Adrenal gland (tissue), 12 donors: ENCODE results near the gene FGD6. TPM values are rescaled to one million over a fixed set of nuclear protein-coding genes. Genes with fewer than 3 reads are reported as not detected.
"Not testable (repeated sequence)": the region's sequence is repeated elsewhere in the genome, so short reads cannot be mapped to it uniquely, and the experiment has no call there.

Experiments used
- DNase-seq, 7 donors: peaks; one replicate each; pipeline ENCODE4 v3.0.0-alpha.2; 2019 to 2020
- H3K27ac ChIP-seq, 5 donors: fragments of 200-600 bp; sonication (generic) in 4 of 5; 1 replicate in 3 of 5; 2 replicates in 2 of 5; pipeline versions ENCODE4 v1.5.1 to v1.8.0; 2016 to 2020; ENCODE audit warnings: mild to moderate bottlenecking in 1 of 5
- H3K27me3 ChIP-seq: fragments of 200-600 bp; 2 replicates; pipeline ENCODE4 v1.8.0; 2021
- H3K36me3 ChIP-seq, 2 donors: fragments of 200-600 bp; replicated peaks in 1 of 2; 1 replicate in 1 of 2; 2 replicates in 1 of 2; pipeline versions ENCODE4 v1.5.1 to v1.8.0; 2018 to 2022
- H3K4me1 ChIP-seq, 2 donors: fragments of 200-600 bp; replicated peaks in 1 of 2; 1 replicate in 1 of 2; 2 replicates in 1 of 2; pipeline versions ENCODE4 v1.5.1 to v1.8.0; 2018 to 2021
- H3K4me3 ChIP-seq, 4 donors: fragments of 200-600 bp; sonication (generic) in 3 of 4; one replicate each; pipeline ENCODE4 v1.5.1; 2016 to 2018
- H3K9me3 ChIP-seq, 3 donors: fragments of 200-600 bp; sonication (generic) in 1 of 3; replicated peaks in 1 of 3; 1 replicate in 2 of 3; 2 replicates in 1 of 3; pipeline versions ENCODE4 v1.5.1 to v1.8.0; 2016 to 2021
- POLR2A ChIP-seq, 2 donors: fragments of 450-650 bp; IDR thresholded peaks; one replicate each; pipeline ENCODE4 v1.6.1; 2017; ENCODE audit warnings: antibody characterized with exemption in 2 of 2, mild to moderate bottlenecking in 2 of 2, moderate library complexity in 1 of 2
- WGBS, 4 donors: extraction: QIAGEN DNeasy Blood & Tissue Kit in 2 of 4; methylation state at CpG; one replicate each; pipeline versions ENCODE4 v1.1.5 to v1.1.7; 2013 to 2017; 5-methylcytosine and 5-hydroxymethylcytosine counted together
- intact Hi-C, 2 donors: fragments of 100-400 bp; cut with DNase I; formaldehyde crosslinking; loops; one replicate each; pipeline versions ENCODE4 v1.14.1 to v1.15.0; 2022 to 2023
- polyA plus RNA-seq, 3 donors: library from polyadenylated mRNA; stranded (reverse); fragments of 200-250 nt in 2 of 3; fragments of 350-450 nt in 1 of 3; fragmentation: Illumina TruSeq in 1 of 3; extraction: RNeasy Lipid Tissue Mini Kit (QIAGEN cat#74804) in 1 of 3; gene quantifications; one replicate each; pipeline ENCODE4 v1.2.3, GENCODE V29; 2013 to 2014
- total RNA-seq, 9 donors: library from RNA; depleted of rRNA in 4 of 9; stranded (reverse); fragments of >200 nt in 4 of 9; fragments of 120-200 nt in 1 of 9; fragmentation: NEBNext Ultra II Directional in 1 of 9; extraction: Animal tissue kit (Norgen Biotek cat#: 25700) in 1 of 9; gene quantifications; one replicate each; pipeline versions ENCODE4 v1.1.0 to v1.2.4, GENCODE V29; 2013 to 2023
- TF ChIP-seq, protein P1 (sequence below), 6 experiments: fragments of 450-650 bp in 4 of 6; fragments of 200-600 bp in 2 of 6; sonication (generic) in 1 of 6; IDR thresholded peaks; 1 replicate in 5 of 6; 2 replicates in 1 of 6; pipeline versions ENCODE4 v1.5.1 to v1.8.0; 2016 to 2021; ENCODE audit warnings: antibody characterized with exemption in 6 of 6, mild to moderate bottlenecking in 2 of 6, moderate library complexity in 1 of 6
- donor health status: healthy with polysubstance abuse.
- donor health status: Bipolar disorder and iron deficiency.
- donor health status: DM: yes; HTN: yes; CAD: no.
- donor health status: DM: no; HTN: no; CAD: no.
- donor health status: DM: no; HTN: no; CAD: no.
- donor health status: DM: yes; HTN: yes; CAD: no.

The FGD6 gene
- total and polyA plus RNA-seq, 12 donors: 2.3 to 33.9 (median 18.1) TPM

DNA sequence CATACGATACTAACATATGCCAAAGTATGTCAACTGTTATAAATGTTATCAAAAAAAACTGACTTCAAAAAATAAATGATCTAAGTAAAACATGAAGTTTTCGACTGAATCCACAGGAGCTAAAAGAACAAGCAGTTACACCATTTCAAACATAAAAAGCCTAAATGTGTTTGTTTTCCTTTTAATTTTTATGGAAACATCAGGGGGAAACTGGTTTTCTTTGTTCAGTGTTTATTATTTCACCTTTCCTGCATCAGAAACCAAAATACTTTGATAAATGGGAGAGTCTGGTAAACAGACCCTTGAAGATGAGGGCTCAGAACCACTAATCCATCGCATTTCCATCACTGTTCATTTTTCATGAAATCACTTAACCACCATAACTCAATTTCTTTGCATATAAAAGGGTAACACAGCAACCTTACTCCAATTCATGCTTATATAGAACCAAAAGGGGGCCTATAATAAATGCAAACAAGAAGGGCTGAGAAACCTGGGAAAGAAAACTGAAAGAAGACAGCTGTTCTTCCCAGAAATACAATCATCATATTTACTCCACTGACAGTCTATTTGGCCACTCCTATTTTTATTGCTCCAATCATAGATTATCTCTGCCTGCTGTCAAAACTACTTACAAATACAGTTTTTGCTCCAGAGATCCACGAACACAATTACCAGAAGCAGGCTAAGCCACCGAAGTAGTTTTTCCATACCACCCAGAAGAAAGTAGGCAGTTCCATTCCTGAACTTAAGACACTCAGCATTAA, 17.0 kb downstream of the FGD6 start:
- peak overlapping the region; percentile 11 to 68 (median 66) for H3K27ac ChIP-seq
- H3K27me3 ChIP-seq: no peaks in the 10 kb centered on the region
- WGBS, 4 donors: 37 to 52% (median 50%) methylated on average over 5 of the region's 5 CpGs
- intact Hi-C loops: no loop called here
- no peaks in the 10 kb centered on the region for H3K9me3 ChIP-seq
- peaks cover 43 to 50% of the 10 kb centered on the region in 2 donors for H3K4me1 ChIP-seq
- H3K36me3 ChIP-seq: no peaks in the 10 kb centered on the region
- TF ChIP-seq POLR2A (IDR thresholded peaks at IDR 0.05): peak in 1 of 2 donors; percentile 74
- TF ChIP-seq, protein P1, sequence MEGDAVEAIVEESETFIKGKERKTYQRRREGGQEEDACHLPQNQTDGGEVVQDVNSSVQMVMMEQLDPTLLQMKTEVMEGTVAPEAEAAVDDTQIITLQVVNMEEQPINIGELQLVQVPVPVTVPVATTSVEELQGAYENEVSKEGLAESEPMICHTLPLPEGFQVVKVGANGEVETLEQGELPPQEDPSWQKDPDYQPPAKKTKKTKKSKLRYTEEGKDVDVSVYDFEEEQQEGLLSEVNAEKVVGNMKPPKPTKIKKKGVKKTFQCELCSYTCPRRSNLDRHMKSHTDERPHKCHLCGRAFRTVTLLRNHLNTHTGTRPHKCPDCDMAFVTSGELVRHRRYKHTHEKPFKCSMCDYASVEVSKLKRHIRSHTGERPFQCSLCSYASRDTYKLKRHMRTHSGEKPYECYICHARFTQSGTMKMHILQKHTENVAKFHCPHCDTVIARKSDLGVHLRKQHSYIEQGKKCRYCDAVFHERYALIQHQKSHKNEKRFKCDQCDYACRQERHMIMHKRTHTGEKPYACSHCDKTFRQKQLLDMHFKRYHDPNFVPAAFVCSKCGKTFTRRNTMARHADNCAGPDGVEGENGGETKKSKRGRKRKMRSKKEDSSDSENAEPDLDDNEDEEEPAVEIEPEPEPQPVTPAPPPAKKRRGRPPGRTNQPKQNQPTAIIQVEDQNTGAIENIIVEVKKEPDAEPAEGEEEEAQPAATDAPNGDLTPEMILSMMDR (IDR thresholded peaks at IDR 0.05): no peak
- peak overlapping the region in 1 of 4 donors; percentile 40 for H3K4me3 ChIP-seq
- DNase-seq: peak in 1 of 7 donors; percentile 14

DNA sequence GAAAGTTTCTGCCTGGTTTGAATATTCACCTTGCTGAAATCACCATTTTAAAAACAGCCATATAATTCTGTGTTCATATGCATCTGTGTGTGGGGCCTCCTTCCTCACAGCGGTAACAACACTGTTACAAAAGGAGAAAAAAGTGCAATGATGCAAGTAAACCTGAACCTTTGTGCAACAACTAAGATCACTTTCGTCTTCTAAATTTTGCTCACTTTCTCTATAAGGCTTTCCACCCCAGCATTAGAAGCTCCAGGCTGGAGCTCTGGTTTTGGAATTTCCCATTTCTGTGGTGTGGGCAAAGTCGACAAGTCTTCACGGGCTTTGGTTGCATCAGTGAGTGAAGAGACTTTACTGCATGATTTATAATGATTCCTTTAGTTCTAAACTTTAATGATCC, 18.4 kb downstream of the FGD6 start:
- Histone ChIP-seq H3K4me1 (peaks cover 29 to 36% of the 10 kb centered on the region in 2 donors), H3K27me3 (no peaks in the 10 kb centered on the region), H3K36me3 (no peaks in the 10 kb centered on the region), H3K9me3 (no peaks in the 10 kb centered on the region), H3K27ac (no peak overlapping the region), H3K4me3 (no peak overlapping the region)
- intact Hi-C loops: no loop called here
- WGBS, 4 donors: 90 to 94% (median 92%) methylated on average over 4 of the region's 4 CpGs
- TF ChIP-seq POLR2A (IDR thresholded peaks at IDR 0.05): no peak
- TF ChIP-seq, protein P1 (IDR thresholded peaks at IDR 0.05): no peak
- no peak for DNase-seq

DNA sequence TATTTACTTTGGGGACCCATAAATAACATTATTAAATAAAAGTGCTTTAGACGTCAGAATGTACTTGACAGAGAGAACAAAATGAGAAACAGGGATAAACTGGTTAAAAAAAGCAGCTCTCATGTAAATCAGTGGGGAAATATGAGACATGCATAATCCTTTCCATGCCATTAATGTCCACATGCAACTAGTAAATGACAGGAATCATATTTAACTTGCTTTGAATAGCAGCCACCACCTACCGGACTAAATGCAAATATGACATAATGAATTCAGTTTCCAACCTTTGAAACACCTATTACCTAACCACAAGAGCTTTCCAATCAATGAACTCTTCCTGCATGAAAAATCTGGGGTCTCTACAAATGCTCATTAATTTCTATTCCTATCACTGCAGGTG, 19.6 kb downstream of the FGD6 start:
- H3K36me3 ChIP-seq: no peaks in the 10 kb centered on the region
- 87 to 91% (median 90%) methylated on average over 2 of the region's 2 CpGs for WGBS, 4 donors
- H3K4me1 ChIP-seq: peaks cover 17 to 23% of the 10 kb centered on the region in 2 donors
- TF ChIP-seq POLR2A (IDR thresholded peaks at IDR 0.05): no peak
- TF ChIP-seq, protein P1 (IDR thresholded peaks at IDR 0.05): no peak
- intact Hi-C loops: no loop called here
- H3K9me3 ChIP-seq: no peaks in the 10 kb centered on the region
- H3K4me3 ChIP-seq: no peak overlapping the region
- no peak overlapping the region for H3K27ac ChIP-seq
- no peak for DNase-seq
- no peaks in the 10 kb centered on the region for H3K27me3 ChIP-seq

DNA sequence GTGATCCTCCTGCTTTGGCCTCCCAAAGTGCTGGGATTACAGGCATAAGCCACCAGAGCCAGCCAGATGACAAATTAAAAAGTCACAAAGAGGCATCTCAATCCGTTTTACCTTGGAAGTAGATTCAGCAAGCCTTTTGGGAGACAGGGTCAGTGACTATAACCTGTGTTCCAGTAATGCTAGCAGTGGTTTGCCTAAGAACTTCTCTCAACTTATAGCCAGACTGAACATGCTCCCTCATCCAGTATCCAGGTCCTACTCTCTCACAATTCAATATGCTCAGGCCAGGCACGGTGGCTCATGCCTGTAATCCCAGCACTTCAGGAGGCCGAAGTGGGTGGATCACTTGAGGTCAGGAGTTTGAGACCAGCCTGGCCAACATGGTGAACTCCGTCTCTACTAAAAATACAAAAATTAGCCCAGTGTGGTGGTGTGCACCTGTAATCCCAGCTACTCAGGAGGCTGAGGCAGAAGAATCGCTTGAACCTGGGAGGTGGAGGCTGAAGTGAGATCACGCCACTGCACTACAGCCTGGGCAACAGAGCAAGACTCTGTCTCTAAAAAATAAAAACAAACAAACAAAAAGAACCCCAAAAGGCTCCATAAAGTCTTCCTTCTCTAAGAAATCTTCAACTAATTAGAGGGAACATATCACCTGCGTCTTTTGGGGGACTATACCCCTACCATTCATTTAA, 20.2 kb downstream of the FGD6 start:
- H3K9me3 ChIP-seq, intact Hi-C loops, DNase-seq, H3K27me3 ChIP-seq, H3K27ac ChIP-seq, H3K36me3 ChIP-seq, H3K4me3 ChIP-seq: not testable (repeated sequence)
- WGBS, 4 donors: 92 to 97% (median 94%) methylated on average over 4 to 7 of the region's 7 CpGs
- peaks cover 14 to 19% of the 10 kb centered on the region in 2 donors for H3K4me1 ChIP-seq
